AG08396 (cell line): ENCODE measurements around the gene NUP93.

ENCODE experiments used
- DNase-seq: peaks from one replicate; pipeline ENCODE4 v3.0.0; 2012; ENCODE audit warnings: low spot score, mixed read lengths

NUP93 gene

GRCh38 chr16:56894331-56894917 lies 164.5 kb downstream of the NUP93 start:
- no peak for DNase-seq

- no peak for DNase-seq
Measured at GRCh38 chr16:56895813-56896212, 165.9 kb downstream of the NUP93 start.

DNA sequence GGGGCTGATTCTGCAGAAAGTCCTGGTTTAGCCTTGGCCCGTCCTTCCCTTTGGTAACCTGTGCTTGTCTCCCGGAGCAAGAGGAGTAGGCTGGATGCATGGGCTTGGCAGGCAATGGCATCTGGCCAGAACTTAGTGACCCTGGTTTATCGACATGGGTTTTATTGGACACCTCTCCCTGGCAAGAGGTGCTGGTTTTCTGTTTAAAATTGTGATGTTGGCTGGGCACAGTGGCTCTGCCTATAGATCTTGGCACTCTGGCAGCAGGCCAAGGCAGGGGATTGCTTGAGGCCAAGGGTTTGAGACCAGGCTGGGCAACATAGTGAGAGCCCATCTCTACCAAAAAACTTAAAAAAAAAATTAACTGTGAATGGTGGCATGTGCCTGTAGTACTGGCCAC lies 166.3 kb downstream of the NUP93 start:
- DNase-seq: no peak

- DNase-seq: no peak
Measured at GRCh38 chr16:56897026-56897799, 167.3 kb downstream of the NUP93 start.

DNA sequence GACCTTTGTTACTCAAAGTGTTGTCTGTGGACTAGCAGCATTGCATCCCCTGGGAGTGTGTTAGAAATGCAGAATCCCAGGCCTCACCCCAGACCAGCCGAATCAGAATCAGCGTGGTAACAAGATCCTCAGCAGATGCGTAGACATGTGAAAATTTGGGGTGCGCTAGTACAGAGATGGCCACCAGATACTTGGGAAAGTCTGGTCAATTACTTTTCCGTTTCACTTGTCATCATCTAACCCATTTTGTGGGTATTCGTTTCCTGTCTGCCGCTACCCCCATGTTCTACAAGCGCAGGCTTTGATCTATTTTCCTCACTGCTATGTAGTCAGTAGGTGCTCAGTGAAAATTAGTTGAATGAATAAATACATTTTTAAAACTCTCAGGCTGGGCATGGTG lies 168.9 kb downstream of the NUP93 start:
- DNase-seq: no peak
